HG03135 (cell line): ENCODE measurements around the gene PUM1.
A peak's percentile ranks its signal among the peaks of the same experiment; 100 is the strongest.
"Not testable (repeated sequence)": the region's sequence is repeated elsewhere in the genome, so short reads cannot be mapped to it uniquely, and the experiment has no call there.

Experiments used
- ATAC-seq: cut with Tn5 transposase; IDR thresholded peaks from one replicate; pipeline ENCODE4 v1.9.1; 2021; ENCODE audit warnings: mild to moderate bottlenecking, moderate library complexity; ENCODE audit not compliant: unreplicated experiment

Gene PUM1

DNA sequence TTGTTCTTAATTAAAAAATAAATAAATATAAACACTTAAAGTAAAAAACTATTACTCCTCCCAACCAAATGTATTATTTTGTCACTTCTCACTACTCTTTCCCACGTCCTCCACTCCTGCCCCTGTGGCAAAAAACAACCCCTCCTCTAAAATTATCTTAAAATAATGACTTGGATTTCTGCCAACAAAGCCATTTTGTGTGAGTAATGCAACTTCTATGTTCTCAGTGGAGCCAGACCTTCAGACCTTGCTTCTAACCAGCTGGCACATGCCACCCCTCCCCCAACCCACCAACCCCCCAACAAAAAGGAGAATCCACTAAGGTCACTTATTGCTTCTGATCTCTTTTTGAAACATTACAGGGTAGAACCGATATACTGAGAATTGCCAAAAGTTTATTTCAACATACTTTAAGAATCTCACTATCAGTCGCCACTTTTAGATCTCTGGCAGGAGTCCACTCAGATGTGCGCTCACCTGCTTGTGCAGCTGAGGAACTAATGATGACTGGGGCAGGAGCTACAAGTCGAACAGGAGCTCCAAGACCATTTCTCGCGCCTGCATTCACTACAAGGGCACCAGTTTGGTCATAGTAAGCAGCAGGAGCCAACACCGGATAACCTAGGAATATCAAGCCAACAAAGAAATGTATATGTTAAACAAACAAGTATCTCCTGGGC, 98.7 kb downstream of the PUM1 start:
- ATAC-seq, result no peak

DNA sequence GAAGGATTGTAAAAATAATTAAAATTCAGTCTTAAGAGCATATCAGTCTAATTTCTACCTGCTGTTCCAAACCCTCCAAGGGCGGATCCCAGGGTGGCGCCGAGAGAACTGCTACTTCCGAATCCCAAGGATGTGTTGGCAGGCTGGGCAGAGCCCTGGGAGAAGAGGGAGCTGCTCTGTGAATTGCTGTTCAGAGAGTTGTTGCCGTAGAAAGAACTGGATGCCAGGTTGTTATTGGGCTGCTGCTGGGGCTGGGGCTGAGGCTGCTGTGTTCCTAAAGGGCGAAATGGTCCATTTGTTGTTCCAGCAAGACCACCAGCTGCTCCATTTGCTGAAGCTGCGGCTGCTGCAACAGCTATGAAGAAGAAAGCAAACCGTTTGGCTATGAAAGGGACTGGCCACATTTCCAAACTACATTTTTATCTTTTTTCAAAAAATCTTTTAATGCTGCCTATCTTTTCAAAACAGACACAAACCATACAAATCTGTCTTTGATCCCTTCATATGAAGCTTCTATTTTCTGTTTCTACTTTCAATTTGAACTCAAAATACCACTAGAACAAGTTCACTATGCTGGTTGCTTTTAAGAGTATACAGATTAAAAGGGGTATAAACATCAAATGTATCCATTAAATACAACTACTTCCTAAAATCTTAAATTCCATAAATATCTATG, 99.5 kb downstream of the PUM1 start:
- ATAC-seq, result no peak

DNA sequence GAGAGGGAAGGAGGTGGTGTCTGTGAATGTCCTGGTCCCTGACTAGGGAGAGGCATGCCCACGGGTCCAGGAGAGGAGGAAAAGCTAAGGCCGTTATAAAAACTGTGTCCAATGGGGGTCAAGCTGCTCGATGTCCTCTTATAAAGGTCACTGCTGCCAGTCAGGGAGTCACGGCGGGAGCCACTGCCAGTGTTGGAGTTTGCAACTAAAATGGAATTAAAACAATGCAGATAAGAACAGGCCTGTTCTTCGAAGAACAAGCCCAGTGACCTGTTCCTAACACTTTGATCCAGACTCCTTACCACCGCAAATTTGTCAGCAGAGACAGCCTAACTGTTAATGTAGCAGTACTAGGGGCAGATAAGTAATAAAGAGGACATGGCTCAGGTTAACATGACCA, 100.8 kb downstream of the PUM1 start:
- no peak for ATAC-seq

DNA sequence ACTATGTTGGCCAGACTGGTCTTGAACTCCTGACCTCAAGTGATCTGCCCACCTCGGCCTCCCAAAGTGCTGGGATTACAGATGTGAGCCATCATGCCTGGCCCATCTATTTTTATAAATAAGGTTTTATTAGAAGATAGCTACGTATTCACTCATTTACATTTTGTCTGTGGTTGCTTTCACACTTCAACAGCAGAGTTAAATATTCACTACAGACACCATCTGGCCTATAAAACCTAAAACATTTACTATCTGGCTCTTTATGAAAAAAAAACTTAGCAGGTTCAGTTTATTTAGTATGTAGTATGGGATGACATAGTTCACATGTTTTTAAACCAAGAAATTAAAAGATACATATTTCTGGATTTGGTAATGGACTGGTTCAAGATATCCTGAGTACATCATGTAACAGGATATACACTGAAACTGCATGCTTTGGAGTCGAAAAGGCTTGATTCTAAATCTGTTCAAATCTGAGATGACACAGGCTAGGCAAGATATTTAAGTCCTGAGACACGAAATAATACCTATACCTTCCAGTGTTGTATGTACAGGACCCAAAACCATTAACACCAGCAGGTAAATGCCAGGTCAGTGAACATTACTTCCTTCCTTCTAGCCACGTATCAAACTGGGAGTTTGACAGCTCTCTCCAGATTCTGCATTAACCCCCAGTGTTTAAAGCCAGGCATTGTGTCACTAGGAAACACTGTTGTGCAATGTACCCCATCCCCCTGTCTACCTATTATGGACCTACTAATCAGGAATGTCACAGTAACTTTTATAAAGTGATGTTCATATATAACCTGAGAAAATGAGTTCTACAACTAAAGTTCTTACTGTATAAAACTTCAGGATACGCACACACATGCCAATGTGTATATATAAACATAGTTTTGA, 102.7 kb downstream of the PUM1 start:
- ATAC-seq, result peak; percentile 64

DNA sequence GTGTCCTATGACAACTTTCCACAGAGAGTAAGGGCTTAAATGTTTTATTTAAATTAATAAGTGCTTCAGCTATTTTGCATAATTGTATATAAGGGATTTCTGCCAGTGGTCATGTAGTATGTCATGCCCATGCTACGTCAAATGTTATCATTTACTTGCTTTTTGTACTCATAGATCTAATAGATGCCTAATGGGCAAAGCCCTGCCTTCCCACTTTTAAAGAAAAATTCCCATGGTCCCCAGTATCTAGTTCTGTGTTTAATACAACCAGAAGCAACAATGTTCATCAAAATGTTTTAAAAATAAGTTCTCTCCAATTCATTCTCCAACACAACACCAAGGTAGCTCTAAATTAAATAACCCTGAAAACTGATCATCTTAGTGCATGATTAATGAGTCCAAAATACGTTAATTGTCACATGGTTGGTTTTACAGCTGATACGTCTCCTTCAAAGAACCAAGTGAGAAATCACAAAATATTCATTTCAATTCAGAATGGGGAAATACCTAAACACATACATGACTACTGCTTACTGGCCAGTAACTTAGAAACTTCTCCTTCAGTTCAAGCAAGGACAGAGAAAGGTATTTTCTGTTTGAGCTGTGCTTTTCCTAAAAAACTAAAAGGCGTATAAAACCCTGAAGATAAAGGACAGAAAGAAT, 107.8 kb downstream of the PUM1 start:
- no peak for ATAC-seq

DNA sequence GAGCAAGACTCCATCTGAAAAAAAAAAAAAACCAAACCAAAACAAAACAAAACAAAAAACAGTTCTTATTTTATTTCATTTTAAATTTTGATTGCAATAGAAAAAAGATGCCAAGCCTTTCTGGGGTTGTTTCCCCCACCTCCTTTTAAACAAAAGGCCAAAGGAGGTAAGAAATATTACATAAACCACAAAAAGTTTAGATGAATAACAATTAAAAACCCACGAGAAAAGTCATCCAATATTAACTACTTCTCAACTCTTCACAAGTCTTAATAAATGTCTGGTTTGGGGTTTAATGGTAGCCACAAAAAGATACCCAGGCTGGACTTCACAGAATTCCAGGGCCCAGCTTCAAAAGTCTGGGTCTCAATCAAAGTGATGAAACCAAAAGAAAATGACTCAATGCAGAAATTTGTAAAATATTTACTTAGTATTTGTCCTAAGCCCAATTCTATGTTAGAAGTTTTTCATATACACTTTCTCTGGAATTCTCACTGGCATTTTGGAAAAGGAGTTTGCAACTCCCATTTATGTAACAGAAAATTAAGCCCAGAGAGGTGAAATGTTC, 110.0 kb downstream of the PUM1 start:
- no peak for ATAC-seq

DNA sequence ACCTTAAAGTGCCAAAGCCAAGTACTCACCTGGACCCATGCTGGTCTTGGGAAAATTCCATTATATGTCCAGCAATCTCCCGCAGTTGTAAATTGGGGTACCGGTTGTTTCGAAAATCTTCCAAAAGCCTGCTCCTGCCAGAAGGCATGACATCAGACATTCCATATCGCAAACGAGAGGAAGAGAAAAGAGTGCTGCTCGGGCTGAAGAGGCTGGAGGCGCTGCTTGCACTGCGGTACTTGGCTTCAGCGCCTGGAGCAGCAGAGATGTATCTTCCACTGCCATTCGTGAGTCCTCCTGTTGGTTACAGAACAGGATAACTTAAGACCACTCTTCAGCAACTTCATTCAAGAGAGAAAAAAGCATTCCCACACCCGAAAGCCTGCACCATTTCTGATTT, 111.8 kb downstream of the PUM1 start:
- no peak for ATAC-seq

DNA sequence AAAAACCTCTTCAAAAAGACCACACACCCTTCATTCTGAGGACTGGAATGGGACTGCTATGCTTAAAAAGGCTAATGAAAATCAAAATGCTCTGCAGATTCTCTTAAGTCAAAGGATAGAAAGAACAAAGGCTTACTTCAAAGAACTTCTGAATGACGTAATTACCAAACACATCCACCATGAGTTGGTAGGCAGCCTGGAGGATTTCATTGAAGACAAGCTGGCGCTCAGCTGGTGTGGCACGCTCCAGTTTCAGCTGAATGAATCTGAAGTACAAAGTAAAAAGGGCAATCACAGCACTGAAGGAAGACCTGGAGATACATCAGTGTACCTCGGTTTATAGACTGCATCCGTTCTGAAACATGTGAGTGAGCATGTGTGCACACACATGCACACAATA, 113.4 kb downstream of the PUM1 start:
- no peak for ATAC-seq

DNA sequence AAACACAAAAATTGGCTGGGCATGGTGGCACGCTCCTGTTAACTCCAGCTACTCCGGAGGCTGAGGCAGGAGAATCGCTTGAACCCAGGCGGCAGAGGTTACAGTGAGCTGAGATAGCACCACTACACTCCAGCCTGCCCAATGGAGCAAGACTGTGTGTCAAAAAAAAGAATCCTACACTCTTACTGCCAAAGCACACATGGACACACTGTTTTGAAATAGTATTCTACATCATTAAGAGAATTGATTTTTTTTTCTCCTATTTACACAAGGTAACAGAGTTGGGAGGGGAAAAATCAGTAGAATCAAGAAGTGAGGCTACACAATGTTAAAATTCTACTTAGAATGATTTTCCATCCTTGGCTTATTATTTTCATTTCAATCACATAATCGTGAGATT, 114.8 kb downstream of the PUM1 start:
- no peak for ATAC-seq

DNA sequence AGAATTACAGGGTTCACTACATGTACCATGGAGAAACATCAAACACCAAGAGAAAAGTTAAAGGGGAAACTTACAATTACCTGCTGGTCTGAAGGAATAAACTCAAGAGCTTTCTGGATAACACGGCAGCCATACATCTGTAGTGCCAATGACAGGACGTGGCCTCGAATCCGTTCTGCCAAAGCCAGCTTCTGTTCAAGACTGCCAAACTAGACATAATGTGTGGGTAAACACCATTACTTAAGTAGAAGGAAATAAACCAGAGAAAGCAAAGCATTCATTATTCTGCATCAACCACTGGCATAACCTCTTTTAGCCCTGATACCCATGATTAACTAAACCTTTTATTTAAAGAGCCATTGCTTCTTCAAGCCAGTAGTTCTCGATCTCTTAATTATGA, 115.5 kb downstream of the PUM1 start:
- no peak for ATAC-seq

DNA sequence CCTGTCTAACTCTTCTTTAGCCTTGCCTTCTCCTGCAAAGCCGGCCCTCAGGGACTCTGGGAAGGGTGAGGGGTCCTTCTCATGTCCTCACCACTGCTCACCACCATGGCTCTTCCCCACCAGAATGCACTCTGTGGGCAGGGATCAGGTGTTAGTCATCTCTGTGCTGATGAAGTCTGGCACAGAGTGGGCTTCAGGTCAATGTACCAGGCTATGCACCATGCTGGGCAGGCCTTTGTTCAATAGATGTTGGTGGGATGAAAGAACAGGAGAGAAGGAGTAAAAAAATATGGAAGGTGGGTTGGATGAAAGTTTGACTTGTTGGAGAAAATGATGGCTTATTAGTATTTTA, 116.1 kb downstream of the PUM1 start:
- not testable (repeated sequence) for ATAC-seq

DNA sequence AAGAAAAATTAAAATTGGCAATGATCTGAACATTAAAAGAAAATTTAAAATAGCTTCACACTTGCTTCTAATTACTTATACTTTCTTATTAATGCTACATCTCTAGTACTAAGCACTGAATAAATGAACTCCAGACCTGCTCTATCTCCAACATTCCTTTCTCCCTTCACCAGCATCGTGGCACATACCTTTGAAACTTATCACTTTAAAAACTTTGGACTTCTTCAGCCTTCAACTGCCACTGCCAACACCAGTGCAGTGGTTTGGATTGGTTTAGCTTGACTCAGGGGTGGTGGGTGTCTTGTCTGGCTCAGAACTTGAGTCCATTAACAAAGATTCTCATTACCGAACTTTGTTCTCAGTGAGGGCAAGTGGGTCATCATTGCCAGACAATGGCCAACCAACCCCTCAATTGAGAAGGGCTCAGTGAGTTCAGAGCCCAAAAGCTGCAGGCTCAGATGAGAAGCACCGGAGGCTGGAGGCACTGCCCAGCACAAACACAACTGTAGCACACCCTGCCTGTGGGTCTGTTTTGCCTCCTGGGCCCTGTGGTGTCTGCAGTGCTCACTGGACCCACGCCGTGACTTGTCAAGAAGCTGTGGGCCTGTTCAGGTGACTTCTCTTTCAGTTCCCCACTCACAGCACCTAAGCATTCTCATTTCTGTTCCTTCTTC, 116.6 kb downstream of the PUM1 start:
- not testable (repeated sequence) for ATAC-seq

DNA sequence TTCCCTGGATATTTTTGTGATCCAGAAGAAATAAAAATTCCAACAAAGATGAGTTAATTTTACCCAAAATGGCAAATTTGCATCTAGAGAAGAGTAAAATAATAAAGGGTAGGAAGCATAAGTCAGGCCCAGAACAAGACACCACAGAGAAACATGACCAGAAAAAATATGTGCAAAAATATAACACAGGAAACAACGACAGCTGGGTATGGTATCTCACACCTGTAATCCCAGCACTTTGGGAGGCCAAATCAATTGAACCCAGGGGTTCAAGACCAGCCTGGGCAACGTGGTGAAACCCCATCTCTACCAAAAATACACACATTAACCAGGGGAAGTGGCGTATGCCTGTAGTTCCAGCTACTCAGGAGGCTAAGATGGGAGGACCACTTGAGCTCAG, 117.2 kb downstream of the PUM1 start:
- ATAC-seq, result no peak

DNA sequence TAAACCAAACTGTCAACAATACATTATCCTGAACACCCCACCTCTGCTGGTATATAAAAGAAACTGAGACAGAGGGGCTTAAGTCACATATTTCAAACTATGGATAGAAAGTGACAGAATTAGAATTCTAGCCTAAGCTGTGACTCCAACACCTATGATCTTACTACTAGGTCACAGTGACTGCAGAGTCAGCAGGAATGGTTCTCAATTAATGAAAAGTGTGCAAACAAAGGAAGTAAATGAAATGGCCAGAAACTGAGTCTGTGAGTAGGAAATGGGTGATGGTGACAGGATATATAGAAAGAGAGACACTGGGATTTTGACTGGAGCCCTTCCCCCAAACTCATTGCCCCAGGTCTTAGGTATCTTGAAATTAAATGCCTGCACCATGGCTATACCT, 118.3 kb downstream of the PUM1 start:
- ATAC-seq, result no peak

DNA sequence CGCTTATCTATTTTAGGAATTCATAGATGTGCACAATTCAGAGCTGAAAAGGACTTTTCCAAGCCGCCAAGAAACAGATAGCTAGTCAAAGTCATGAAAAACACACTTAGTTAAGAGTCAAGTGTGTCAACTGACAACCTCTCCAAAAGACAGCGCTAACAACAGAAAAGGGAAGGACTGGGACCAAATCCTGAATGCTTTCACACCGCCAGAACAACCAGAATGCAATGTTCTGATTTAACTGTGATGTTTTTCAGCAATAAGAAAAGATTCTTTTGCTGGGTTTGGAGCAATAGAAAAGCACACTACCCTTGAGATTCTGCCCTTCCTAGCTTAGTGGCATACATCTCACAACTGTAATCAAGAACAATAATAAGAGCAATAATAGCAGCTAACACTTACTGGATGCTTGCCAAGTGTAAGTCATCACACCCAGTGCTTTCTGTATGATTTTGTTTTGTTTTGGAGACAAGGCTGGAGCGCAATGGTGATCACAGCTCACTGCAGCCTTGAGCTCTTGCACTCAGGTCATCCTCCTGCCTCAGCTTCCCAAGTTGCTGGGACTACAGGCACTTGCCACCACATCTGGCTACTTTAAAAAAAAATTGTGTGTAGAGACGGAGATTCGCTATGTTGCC, 123.1 kb downstream of the PUM1 start:
- ATAC-seq, result no peak

DNA sequence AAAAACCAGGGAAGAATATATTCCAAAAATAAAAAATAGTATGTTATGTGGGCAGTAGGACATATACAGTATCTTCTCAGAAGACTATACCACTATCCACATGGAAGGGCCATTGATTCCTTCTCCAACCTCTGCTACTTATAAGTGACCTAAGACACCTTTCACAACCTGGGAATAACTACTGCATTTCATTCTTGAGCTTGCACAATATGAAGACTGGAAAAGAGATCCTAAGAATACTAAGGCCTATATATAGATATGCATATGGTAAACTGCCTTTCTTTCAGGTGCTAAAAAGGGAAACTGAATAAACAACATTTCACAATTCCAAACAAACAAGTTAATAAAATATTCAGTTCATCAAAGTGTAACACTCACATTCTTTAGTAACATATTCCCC, 125.0 kb downstream of the PUM1 start:
- ATAC-seq, result no peak

DNA sequence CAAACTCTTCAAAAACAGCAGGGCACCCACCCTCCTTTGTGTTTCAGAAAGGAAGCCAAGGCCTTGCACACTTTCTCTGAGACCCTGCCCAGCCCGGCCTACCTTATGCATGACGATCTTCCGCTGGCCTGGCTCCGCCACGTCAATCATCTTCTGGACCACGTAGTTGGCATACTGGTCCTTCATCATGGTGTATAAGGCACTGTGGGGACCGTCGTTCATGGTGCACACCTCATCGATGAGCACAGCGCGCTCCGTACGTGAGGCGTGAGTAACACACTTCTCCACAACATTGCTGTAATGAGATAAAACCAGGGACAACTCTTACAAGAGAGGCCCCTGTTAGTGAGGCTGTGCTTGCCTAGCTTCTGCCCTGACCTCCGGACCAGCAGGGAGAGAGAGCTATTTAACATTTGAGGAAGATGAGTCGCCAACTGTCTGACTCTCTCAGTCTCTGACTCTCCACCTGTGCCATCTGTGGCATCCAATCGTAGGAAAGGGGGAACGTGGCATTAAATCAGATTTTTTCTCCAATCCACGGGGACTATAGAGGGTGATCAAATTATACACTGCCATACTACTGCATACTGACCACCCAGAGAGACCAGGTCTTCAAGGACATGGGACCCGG, 128.9 kb downstream of the PUM1 start:
- no peak for ATAC-seq

DNA sequence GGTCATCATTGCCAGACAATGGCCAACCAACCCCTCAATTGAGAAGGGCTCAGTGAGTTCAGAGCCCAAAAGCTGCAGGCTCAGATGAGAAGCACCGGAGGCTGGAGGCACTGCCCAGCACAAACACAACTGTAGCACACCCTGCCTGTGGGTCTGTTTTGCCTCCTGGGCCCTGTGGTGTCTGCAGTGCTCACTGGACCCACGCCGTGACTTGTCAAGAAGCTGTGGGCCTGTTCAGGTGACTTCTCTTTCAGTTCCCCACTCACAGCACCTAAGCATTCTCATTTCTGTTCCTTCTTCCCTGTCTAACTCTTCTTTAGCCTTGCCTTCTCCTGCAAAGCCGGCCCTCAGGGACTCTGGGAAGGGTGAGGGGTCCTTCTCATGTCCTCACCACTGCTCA, 129.8 kb downstream of the PUM1 start:
- ATAC-seq, result not testable (repeated sequence)

DNA sequence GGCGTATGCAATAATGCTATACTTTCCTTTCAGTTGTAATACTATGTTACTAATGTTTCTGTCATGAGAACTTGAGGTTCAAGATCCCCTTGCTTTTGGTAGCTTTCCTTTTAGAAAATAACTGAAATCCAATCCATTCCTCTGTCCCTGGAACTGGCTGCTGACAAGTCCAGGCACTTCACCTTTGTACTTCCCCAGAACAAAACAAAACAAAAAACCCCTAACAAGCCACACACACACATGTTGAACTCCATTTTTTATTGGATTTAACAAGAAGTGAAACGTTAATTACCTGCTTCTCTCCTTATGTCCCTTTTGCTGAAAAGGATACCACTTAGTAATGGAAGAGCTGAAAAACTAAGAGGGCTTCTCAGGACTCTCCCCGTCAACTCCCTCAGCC, 130.9 kb downstream of the PUM1 start:
- no peak for ATAC-seq

DNA sequence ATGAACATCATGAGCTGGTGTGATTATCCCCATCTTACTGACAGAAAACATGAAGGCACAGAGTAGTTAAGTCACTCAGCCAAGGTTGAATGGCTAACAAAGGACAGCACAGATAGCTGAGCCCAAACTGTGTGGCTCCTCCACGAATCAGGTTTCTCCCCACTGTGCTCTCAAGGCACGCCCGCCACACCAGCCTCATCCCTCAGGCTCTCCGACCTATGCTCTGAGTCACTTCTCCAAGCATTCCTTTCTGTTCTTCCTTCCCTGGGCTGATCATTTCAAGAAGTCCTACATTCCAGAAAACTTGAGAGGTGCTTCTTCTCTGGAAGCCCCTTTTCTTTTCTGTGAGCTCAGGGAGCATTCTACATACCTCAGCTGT, 131.7 kb downstream of the PUM1 start:
- no peak for ATAC-seq
